GM19395 (cell line): Measurements from ENCODE around the gene NDC1.
A peak's percentile ranks its signal among the peaks of the same experiment; 100 is the strongest.
"Not testable (repeated sequence)": the region's sequence is repeated elsewhere in the genome, so short reads cannot be mapped to it uniquely, and the experiment has no call there.

Source experiments
- ATAC-seq: cut with Tn5 transposase; IDR thresholded peaks from one replicate; pipeline ENCODE4 v1.9.1; 2021; ENCODE audit warnings: mild to moderate bottlenecking, moderate library complexity; ENCODE audit not compliant: unreplicated experiment

Gene NDC1, protein sequence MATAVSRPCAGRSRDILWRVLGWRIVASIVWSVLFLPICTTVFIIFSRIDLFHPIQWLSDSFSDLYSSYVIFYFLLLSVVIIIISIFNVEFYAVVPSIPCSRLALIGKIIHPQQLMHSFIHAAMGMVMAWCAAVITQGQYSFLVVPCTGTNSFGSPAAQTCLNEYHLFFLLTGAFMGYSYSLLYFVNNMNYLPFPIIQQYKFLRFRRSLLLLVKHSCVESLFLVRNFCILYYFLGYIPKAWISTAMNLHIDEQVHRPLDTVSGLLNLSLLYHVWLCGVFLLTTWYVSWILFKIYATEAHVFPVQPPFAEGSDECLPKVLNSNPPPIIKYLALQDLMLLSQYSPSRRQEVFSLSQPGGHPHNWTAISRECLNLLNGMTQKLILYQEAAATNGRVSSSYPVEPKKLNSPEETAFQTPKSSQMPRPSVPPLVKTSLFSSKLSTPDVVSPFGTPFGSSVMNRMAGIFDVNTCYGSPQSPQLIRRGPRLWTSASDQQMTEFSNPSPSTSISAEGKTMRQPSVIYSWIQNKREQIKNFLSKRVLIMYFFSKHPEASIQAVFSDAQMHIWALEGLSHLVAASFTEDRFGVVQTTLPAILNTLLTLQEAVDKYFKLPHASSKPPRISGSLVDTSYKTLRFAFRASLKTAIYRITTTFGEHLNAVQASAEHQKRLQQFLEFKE

DNA sequence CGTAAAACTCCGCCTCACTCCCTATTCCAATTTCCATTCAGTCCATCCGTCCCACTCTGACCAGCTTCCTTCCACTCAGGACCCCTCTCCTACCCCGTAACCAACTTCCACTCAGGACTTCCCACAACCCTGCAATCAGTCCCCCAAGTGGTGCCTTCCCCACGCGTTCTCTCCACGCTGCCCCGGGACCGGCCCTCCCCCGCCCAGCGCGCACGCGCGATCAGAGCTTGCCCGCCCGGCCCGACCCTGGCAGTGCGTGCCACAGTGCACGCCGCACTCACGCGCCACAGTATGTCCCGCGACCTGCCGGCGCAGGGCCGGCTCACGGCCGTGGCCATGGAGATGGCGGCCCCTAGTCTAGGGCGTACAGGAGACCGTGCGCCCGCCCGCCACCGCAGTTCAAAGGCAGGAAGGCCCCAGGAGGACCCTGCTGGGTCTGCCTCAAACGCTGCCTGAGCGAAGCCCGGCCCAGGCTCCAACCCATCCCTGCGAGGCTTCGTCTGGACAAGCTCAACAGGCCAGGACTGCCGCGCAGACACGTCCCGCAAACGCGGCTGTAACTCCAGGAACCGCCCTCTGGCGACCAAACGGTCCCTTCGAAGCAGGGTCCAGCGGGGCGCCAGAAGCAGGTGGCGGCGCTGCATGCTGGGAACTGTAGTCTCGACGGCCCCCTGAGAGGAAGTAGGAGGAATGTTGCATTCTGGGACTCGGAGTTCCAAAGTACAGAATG lies at the start of gene NDC1:
NDC1 (minus strand) TSS at position 373 of the 730 bp plus-strand sequence; CDS start at position 338, 35 bp downstream.
- peak; percentile 87 for ATAC-seq

DNA sequence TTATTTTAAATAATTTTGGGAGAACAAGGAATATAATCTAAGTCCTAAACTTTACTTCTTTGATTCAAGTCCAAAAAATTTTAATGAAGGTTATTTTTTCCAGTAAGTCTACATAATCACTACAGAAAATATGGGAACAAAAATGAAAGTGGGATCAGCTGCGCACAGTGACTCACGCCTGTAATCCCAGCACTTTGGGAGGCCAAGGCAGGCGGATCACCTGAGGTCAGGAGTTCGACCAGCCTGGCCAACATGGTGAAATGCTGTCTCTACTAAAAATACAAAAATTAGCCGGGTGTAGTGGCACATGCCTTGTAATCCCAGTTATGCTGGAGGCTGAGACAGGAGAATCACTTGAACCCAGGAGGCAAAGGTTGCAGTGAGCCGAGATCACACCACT lies 45.5 kb upstream of the NDC1 start:
- ATAC-seq = not testable (repeated sequence)

DNA sequence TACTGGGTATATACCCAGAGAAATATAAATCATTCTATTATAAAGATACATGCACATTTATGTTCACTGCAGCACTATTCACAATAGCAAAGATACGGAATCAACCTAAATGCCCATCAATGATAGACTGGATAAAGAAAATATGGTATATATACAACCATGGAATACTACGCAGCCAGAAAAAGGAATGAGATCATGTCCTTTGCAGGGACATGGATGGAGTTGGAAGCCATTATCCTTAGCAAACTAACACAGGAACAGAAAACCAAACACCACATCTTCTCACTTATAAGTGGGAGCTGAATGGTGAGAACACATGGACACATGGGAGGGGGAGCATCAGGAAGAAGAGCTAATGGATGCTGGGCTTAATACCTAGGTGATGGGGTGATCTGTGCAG lies 43.8 kb upstream of the NDC1 start:
- ATAC-seq = not testable (repeated sequence)

DNA sequence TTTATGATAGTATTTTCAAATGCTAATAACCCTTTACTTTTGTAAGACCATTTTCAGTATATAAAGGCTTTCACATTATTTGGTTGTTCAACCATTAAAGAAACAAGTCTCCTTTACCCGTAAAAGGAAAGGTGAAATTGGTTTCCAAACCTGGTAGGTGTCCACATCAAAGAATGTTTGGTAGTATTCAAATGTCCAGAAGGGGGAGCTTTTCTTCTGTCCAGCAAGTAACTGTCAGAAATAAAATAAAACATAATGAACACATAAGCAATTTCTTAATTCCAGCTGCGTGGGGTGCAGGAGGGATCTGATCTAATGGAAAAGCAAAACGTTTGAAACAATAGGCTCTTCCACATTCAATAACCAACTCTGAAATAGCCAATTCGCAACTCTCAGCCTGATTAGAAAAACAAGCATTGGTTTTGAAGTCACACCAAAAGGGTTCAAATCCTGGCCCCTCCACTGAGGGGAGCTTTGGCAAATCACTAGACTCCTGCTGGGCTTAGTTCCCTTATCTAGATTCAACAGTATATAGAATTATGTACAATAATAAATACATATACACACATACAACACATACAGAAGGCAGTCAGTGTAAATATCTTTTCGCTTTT lies 40.5 kb upstream of the NDC1 start:
- ATAC-seq = no peak

DNA sequence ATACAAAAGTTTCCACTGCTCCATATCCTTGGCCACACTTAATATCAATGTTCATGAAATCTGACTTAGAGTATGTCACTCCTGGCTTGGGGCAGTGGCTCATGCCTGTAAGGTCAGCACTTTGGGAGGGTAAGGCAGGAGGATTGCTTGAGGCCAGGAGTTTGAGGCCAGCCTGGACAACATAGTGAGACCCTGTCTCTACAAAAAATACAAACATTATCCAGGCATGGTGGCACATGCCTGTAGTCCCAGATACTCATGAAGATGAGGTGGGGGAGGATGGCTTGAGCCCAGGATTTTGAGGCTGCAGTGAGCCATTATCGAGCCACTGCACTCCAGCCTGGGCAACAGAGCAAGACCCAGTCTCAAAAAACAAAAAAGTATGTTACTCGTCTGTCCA lies 37.1 kb upstream of the NDC1 start:
- ATAC-seq = not testable (repeated sequence)

DNA sequence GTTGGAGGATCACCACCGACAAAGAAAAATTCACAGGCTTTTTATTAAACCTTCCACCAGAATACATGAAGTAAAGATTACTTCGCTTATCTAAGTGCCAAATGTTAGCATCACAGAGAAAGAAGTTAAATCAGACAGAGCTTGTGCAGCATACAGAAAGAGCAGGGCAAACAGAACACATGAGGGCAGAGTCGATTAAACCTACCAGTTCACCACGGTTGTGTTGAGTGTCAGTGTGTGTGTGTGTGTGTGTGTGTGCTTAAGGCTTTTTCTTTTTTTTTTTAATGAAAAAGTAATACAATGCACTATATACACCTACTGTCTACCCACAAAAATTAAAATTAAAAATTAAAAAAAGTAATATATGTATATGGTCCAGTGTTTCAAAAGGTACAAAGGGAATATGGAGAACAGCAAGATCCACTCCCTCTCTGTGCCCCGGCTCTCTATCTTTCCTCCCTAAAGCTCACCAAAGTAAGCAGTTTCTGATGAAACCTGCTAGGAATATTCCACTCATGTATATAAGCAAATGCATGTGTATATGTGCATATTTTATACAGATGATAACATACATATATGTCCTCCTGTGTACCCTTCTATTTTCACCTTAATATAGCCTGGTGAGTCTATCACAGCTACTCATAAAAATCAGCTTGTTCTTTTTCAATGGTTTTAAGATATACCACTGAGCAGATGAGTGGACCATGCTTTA lies 33.8 kb upstream of the NDC1 start:
- no peak for ATAC-seq

DNA sequence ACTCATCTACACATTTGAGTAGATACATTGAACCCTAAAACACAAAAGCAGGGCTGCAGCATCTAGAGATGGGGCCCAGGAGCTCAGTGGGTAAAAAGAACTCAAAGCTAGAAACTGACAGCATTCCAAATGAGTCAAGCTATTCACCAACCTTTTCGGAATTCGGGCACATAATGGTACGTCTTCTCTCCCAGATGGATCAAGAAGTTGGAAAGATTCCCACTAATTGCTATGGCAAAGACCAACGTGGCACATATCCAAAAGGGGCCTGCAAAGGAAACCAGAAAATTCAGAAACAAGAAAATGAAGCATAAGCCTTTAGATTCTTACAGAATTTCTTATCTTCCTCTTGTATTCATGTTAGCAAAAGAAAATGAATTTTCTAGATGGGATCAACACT lies 33.1 kb upstream of the NDC1 start:
- ATAC-seq = no peak

DNA sequence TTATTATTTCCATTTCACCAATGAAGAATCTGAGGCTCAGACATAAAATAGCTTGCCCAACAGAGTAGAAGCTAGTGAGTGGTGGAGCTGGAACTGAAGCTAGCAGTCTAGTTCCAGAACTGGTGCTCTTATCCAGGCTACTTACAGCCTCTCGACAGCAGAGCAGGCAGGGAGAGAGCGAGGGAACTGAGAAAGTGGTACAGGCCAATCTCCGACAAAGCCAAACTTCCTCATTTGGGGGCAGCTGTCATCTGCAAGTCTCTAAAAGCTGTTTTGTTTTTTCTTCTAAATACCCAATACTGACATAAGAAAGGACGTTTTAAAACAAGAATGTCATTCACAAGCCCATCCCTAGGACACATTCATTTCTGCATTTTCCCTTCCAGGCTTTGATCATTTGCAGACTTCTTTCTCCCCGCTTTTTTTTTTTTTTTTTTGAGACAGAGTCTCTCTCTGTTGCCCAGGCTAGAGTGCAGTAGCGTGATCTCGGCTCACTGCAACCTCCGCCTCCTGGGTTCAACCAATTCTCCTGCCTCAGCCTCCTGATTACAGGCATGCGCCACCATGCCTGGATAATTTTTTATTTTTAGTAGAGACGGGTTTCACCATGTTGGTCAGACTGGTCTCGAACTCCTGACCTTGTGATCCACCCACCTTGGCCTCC lies 31.5 kb upstream of the NDC1 start:
- peak; percentile 84 for ATAC-seq

DNA sequence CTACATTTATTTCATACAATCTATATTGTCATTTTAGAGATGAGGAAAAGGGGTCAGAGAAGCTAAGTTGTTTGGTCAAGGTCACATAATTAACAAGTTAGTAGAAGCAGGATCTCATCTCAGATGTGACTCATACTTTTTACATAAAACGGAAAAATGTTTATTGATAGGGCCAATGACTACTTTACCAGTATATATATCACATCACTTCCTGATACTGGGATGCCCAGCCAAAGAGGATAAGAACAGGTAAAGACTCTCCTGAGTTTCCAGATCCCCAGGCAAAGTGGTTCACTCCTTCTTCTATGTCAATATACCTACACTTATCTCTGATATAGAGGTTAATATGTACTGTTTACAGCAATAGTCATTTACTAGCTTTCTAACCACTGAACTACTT lies 30.5 kb upstream of the NDC1 start:
- no peak for ATAC-seq

DNA sequence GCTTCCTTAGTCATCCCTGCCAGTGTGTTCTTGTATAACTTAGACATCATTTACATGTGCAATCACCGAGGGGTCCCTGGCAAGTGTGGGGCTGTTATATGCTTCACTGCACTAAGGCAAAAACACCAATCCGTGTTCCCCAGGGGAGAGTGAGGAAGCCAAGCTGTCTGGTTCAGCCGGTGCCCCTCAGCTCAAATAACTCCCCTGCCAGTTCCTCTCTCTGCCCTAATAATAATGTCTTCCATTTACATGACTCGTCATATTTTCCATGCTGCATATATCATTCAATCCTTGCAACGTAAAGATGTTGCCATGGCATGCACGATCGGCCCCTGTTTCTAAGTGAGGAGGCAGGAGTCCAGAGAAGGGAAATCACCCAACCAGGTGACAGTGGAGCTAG lies 24.4 kb upstream of the NDC1 start:
- no peak for ATAC-seq

DNA sequence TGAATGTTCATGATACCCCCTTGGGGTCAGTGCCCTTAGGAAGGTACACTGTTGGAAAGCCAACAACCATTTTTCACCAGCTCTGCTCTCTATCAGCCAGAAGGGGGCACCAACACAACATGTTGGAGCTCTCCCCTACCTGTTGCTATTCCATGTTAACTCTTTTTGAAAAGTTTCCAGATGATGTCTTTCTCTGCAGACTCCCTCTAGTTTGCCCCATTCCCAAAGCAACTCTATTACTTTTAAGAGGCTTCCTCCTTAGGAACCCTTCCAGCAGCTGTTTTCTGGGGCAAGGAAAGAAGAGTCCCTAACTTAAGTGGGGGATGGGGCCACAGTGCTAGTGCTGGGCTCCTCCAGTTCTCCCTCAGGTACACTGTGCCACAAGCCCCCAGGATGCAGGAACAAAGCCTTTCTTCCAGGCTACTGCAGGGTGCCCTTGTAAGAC lies 22.9 kb upstream of the NDC1 start:
- peak; percentile 76 for ATAC-seq

DNA sequence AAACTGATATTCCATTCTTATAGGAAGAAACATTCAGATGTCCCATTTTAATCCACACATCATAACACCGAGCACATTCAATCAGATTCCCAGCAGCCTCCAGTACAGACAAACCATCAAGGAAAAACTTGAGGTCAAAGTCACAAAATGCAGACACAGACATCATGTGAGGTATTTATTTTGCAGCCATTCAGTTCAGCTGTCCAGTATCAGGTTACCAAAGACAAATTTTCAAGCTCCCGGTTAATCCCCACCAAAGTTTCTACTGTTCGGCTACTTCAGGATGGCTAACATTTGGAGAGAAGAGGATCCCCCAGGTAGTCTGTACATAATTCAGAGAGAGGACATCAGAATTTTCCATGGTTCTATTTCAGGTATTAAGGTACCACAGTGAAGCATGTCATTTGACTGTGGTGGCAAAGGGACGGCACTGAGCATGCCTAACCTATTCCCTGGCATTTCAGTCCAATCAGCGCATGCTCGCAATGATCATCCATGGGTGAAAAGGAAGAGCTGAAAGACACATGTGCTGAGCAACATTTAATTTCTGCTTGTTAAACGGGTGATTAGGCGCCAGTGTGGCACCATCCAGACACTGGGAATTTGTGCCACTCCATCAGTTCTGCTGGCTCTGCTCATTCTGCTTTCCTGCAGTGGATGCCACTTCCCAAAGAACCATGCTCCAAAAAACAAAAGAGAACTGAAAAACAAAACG lies 13.6 kb upstream of the NDC1 start:
- no peak for ATAC-seq

DNA sequence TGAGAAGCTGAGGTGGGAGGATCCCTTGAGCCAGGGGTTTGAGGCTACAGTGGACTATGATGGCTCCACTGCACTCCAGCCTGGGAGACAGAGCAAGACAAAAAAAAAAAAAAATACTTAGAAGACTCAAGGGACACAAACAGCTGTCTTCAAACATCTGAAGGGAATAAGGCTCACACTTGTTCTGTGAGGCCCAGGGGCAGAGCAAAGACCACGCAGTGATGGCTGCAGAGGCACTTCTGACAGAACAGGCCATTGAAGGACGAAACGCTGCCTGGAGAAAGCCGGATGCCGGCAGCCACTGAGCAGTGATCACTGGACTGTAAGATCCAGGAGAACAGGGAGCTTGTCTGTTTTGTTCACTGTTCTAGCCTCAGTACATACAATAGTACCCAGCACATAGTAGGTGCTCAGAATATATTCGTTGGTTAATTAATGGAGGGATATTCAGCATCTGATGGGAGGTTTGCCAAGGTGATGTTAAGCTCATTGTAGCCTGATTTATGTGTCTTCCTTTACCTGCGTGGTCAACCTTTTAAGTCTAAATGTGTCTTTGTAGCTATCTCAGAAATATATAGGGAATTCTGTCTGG lies 12.1 kb upstream of the NDC1 start:
- ATAC-seq = no peak

DNA sequence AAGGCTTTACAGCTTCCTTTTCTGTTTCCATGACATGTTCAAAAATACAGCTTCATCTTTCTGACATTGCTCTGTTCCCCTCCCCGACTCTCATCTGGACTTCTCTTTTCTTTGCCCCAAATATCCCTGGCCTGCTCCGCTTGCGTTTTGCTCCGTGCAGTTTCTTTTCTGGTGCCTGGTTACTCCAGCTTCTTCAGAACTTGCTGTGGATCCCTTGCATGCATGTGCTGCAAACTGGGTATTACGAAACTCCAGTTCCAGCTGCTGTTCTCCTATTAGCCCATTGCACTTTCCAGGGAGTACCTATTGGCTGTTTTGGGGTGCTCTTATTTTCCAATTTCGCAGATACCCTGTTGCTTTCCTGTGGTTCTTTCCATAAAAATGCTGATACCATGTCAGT lies 9.9 kb upstream of the NDC1 start:
- no peak for ATAC-seq

DNA sequence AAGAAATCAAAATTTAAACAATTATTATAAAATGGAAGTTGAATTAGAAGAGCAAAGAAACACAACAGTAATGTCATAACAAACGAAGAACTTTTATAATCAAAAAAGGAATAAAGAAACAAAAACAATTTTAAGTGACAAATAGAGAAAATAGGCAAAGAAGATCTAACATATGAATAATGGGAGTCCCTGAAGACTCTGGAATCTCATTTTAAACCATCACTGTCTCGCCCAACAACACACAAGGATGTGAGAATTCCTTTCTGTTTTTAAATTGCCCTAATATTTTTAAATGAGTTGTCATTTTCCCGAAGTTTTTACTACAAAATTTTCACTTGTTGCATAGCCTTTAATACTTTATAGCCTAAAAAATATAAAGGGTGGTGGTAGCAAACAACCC lies 4.3 kb upstream of the NDC1 start:
- ATAC-seq = no peak

DNA sequence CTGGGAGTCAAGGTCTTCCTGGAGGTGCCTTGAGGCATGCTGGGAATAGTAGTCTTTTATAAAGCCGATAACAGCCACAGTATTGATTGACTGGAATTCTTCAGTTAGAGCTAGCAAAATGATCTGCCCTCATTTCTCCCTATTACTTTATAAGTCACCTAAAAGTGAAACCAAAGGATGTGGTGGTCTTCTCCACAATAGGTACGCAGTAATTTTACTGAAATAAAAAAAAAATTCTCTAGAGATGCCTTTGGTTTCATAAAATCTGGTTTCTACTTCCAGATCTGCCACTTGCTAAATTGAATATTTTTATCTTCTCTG lies 518 bp upstream of the NDC1 start:
- no peak for ATAC-seq

DNA sequence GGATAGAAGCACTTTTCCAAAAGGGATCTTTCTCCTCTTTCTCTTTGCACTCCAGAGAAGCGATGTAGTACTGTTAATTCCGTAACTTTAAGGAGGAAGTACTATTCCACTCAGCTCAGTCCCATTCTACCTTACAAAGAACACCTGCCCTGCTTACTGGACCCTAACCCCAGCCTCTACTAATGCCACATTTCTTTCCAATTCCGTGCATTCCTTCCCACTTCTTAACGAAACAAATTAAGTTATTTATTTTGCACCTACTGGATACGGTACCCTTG lies 511 bp downstream of the NDC1 start:
- no peak for ATAC-seq

DNA sequence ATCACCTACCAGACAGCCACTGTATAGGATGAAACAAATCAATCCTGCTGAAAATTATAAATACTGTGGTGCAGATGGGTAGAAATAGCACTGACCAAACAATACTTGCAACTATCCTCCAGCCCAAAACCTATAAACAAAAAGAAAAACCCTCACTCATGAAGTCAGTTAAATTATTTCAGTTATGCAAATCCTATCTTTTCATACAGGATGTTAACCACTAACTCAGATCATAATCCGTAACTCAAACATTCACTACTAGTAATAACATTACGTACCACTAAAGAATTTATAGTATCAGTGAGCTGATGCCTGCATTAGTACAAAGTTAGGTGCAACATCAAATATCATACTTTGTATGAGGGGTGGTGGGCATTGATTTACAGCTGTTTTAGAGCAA lies 2.6 kb downstream of the NDC1 start:
- ATAC-seq = no peak

DNA sequence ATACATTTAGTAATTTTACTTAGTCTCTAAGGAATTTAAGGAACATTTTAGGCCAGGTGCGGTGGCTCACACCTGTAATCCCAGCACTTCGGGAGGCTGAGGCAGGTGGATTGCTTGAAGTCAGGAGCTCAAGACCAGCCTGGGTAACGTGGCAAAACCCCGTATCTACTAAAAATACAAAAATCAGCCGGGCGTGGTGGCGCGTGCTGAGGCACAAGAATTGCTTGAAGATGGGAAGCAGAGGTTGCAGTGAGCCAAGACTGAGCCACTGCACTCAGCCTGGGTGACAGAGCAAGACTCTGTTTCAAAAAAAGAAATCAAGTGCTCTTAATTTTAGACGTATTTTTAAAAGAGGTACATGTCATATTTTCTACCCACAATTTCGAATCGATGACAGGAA lies 3.3 kb downstream of the NDC1 start:
- no peak for ATAC-seq

DNA sequence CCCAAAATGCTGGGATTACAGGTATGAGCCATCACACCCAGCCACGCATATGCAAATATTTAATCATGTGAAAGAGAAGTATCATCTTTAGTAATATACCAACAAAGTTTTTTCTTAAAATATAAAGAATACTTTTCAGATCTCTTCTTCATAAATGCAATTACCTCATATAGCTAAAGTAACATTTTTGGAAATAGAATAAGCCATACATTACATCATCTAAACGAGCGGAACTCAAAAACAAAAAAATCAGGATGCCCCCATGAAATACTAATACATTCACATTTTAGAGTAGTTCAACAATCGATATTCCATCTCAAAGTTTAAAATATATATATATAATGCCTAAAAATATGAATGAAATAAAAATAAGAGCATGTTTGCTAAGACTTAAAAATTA lies 4.7 kb downstream of the NDC1 start:
- no peak for ATAC-seq
